Endothelial cell of umbilical vein (primary cell): ENCODE results near the gene CMTM2. TPM values are rescaled to one million over a fixed set of nuclear protein-coding genes. Genes with fewer than 3 reads are reported as not detected.

Source experiments
- BruUV-seq: library from RNA; stranded (reverse); fragments of 400-500 nt; replicated peaks from 2 replicates; lab custom pipeline; 2021; lab: Mats Ljungman, UMichigan
- CTCF ChIA-PET: fragments of 300-600, 350-600 bp; sonication (Branson Sonifier 250); formaldehyde crosslinking; loops from one replicate; lab custom pipeline; 2021; ENCODE audit warnings: antibody characterized with exemption, inconsistent platforms; lab: Charles Lee
- POLR2A ChIA-PET: fragments of 300-600, 350-600 bp; sonication (Branson Sonifier 250); formaldehyde crosslinking; loops from one replicate; lab custom pipeline; 2021; ENCODE audit warnings: antibody characterized with exemption, inconsistent platforms; lab: Charles Lee
- DNase-seq: peaks from one replicate; pipeline ENCODE4 v3.0.0-alpha.2; 2011; ENCODE audit warnings: low read depth, low spot score
- FAIRE-seq: peaks from 2 replicates; lab custom pipeline; 2011; peaks lifted over from hg19 to GRCh38; lab: Jason Lieb, UNC
- H2AFZ ChIP-seq: 2 replicates; pipeline ENCODE4 v1.6.0; 2012; ENCODE audit warnings: low read depth, low read length, control low read depth, inconsistent platforms
- H3K27ac ChIP-seq: 2 replicates; pipeline ENCODE4 v1.5.1; 2011; ENCODE audit warnings: low read depth, mild to moderate bottlenecking, control low read depth, low read length, moderate library complexity; ENCODE audit not compliant: insufficient read depth
- H3K27me3 ChIP-seq, 2 experiments: 2 replicates each; pipeline versions ENCODE4 v1.6.0 to v1.6.1; 2011; ENCODE audit warnings: low read length in 2 of 2, mixed read lengths in 1 of 2; ENCODE audit not compliant: control insufficient read depth in 2 of 2, insufficient read depth in 2 of 2
- H3K36me3 ChIP-seq, 2 experiments: 2 replicates in 1 of 2; 3 replicates in 1 of 2; pipeline ENCODE4 v1.5.1; 2011; ENCODE audit warnings: low read length in 2 of 2, mild to moderate bottlenecking in 1 of 2, moderate library complexity in 1 of 2; ENCODE audit not compliant: control insufficient read depth in 2 of 2, insufficient read depth in 2 of 2; ENCODE audit errors: extremely low read depth in 1 of 2
- H3K4me1 ChIP-seq: 3 replicates; pipeline ENCODE4 v1.5.1; 2011; ENCODE audit warnings: mild to moderate bottlenecking, low read length; ENCODE audit not compliant: control insufficient read depth, insufficient read depth; ENCODE audit errors: extremely low read depth
- H3K4me2 ChIP-seq: 2 replicates; pipeline ENCODE4 v1.6.1; 2011; ENCODE audit warnings: low read length, control low read depth, mixed read lengths; ENCODE audit not compliant: insufficient read depth
- H3K4me3 ChIP-seq, 3 experiments: fragments of 200-600 bp in 1 of 3; sonication (generic), shearing (Covaris generic) in 1 of 3; replicated peaks in 1 of 3; 2 replicates each; pipeline ENCODE4 v1.5.1; 2011 to 2016; ENCODE audit warnings: control low read depth in 3 of 3, low read length in 3 of 3, mild to moderate bottlenecking in 2 of 3, inconsistent platforms in 1 of 3, low read depth in 1 of 3, moderate library complexity in 1 of 3; ENCODE audit not compliant: insufficient read depth in 1 of 3
- H3K79me2 ChIP-seq: 2 replicates; pipeline ENCODE4 v1.6.0; 2012; ENCODE audit warnings: low read length, inconsistent platforms; ENCODE audit not compliant: control insufficient read depth, insufficient read depth
- H3K9ac ChIP-seq: replicated peaks from 2 replicates; pipeline ENCODE3; 2011; ENCODE audit warnings: low read length, control low read depth; ENCODE audit not compliant: insufficient read depth; ENCODE audit errors: extremely low read depth
- H3K9me1 ChIP-seq: replicated peaks from 3 replicates; pipeline ENCODE4 v1.6.0; 2011; ENCODE audit warnings: mild to moderate bottlenecking, low read length; ENCODE audit not compliant: control insufficient read depth, insufficient read depth; ENCODE audit errors: extremely low read depth
- H3K9me3 ChIP-seq: replicated peaks from 2 replicates; pipeline ENCODE4 v1.5.1; 2012; ENCODE audit warnings: low read length, inconsistent platforms; ENCODE audit not compliant: control insufficient read depth, insufficient read depth
- H4K20me1 ChIP-seq: replicated peaks from 2 replicates; pipeline ENCODE3; 2011; ENCODE audit warnings: mild to moderate bottlenecking, low read length; ENCODE audit not compliant: control insufficient read depth, insufficient read depth; ENCODE audit errors: extremely low read depth
- EZH2 ChIP-seq: IDR thresholded peaks from 2 replicates; pipeline ENCODE4 v1.6.1; 2012; ENCODE audit warnings: borderline replicate concordance, low read depth, mild to moderate bottlenecking, moderate library complexity, low read length, inconsistent platforms; ENCODE audit not compliant: severe bottlenecking
- FOS ChIP-seq: IDR thresholded peaks from 2 replicates; pipeline ENCODE4 v1.6.1; 2011; ENCODE audit warnings: mild to moderate bottlenecking, low read length, moderate library complexity, borderline replicate concordance; ENCODE audit not compliant: insufficient read depth
- GATA2 ChIP-seq: IDR thresholded peaks from 2 replicates; pipeline ENCODE4 v1.7.0; 2011; ENCODE audit warnings: low read depth, mild to moderate bottlenecking, moderate library complexity, mixed read lengths, low read length; ENCODE audit not compliant: insufficient read length, insufficient read depth
- MYC ChIP-seq: IDR thresholded peaks from one replicate; pipeline ENCODE4 v1.6.1; 2011; ENCODE audit warnings: mild to moderate bottlenecking, low read depth, low read length
- POLR2A ChIP-seq: IDR thresholded peaks from 2 replicates; pipeline ENCODE4 v1.6.1; 2012; ENCODE audit warnings: low read depth, mild to moderate bottlenecking, control low read depth, low read length
- dilution Hi-C: fragments of 300-500 bp; cut with MboI; formaldehyde crosslinking; loops from one replicate; pipeline ENCODE4 v1.15.0; 2019; ENCODE audit warnings: low sequenced_read_pairs; ENCODE audit not compliant: extremely low pct_ligation_motif_present
- intact Hi-C: fragments of 100-400 bp; cut with micrococcal nuclease; formaldehyde crosslinking; loops from one replicate; pipeline ENCODE4 v1.10.0; 2022
- polyA plus RNA-seq, 4 experiments: library from polyadenylated mRNA; depleted of rRNA in 3 of 4; stranded (reverse) in 3 of 4; unstranded in 1 of 4; fragments of >200 nt; gene quantifications; 2 replicates each; pipeline versions ENCODE4 v1.2.1 to v1.2.3, GENCODE V29; 2011 to 2012; ENCODE audit warnings: missing spikeins in 1 of 4
- total RNA-seq: library from RNA; stranded (reverse); gene quantifications from 2 replicates; pipeline ENCODE4 v1.2.3, GENCODE V29; 2021
- TF ChIP-seq, protein P1 (sequence below): IDR thresholded peaks from 2 replicates; pipeline ENCODE4 v1.6.1; 2011; ENCODE audit not compliant: insufficient read depth, insufficient read length
- TF ChIP-seq, protein P2 (sequence below), 2 donors: IDR thresholded peaks; 1 replicate in 1 of 2; 2 replicates in 1 of 2; pipeline ENCODE4 v1.5.1; 2011; ENCODE audit warnings: low read length in 2 of 2, mild to moderate bottlenecking in 2 of 2, moderate library complexity in 2 of 2, control low read depth in 1 of 2, inconsistent platforms in 1 of 2, low read depth in 1 of 2; ENCODE audit not compliant: insufficient read depth in 1 of 2; ENCODE audit errors: extremely low read depth in 1 of 2

Gene CMTM2
- total and polyA plus RNA-seq, 2 donors (not counting 3 experiments of a cell fraction or from before 2014, with no cell fraction given) = not detected

DNA sequence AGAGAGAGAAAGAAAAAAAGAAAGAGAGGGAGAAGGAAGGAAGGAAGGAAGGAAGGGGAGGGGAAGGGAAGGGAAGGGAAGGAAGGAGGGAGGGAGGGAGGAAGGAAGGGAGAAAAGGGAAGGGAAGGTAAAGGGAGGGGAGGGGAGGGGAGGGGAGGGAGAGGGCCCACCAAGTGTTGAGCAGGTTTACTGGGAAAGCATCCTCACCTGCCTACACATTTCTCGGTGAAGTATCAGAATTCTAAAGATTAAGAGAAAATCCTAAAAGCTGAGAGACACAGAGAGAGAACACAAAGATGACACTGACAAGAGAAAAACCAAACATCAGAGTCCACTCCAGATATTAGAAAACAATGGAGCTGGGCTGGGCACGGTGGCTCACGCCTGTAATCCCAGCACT is 13.0 kb downstream of the CMTM2 start:
- no peaks in the 10 kb centered on the region for H3K9me3 ChIP-seq
- H3K79me2 ChIP-seq = no peaks in the 10 kb centered on the region
- CTCF ChIA-PET = interaction anchor here (1.1 kb wide), 1 partner anchor 77 kb away, joined by 4 read pairs; no protein-coding TSS in a partner anchor
- peaks cover 0 to 6% of the 10 kb centered on the region in 2 experiments for H3K27me3 ChIP-seq
- H3K4me1 ChIP-seq = no peaks in the 10 kb centered on the region
- H2AFZ ChIP-seq = no peak overlapping the region
- no peak overlapping the region for H3K27ac ChIP-seq
- H3K4me3 ChIP-seq = no peak overlapping the region
- BruUV-seq = no TSS peak
- FAIRE-seq = no peak
- H4K20me1 ChIP-seq = no peaks in the 10 kb centered on the region
- dilution Hi-C loops = no loop called here
- POLR2A ChIA-PET = no interaction called here
- H3K9me1 ChIP-seq = no peaks in the 10 kb centered on the region
- no peaks in the 10 kb centered on the region for H3K36me3 ChIP-seq
- no peak overlapping the region for H3K9ac ChIP-seq
- intact Hi-C loops = no loop called here
- no peak for TF ChIP-seq FOS
- TF ChIP-seq EZH2 = no peak
- no peak for TF ChIP-seq POLR2A
- TF ChIP-seq, protein P1, sequence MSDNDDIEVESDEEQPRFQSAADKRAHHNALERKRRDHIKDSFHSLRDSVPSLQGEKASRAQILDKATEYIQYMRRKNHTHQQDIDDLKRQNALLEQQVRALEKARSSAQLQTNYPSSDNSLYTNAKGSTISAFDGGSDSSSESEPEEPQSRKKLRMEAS = no peak
- TF ChIP-seq, protein P2, sequence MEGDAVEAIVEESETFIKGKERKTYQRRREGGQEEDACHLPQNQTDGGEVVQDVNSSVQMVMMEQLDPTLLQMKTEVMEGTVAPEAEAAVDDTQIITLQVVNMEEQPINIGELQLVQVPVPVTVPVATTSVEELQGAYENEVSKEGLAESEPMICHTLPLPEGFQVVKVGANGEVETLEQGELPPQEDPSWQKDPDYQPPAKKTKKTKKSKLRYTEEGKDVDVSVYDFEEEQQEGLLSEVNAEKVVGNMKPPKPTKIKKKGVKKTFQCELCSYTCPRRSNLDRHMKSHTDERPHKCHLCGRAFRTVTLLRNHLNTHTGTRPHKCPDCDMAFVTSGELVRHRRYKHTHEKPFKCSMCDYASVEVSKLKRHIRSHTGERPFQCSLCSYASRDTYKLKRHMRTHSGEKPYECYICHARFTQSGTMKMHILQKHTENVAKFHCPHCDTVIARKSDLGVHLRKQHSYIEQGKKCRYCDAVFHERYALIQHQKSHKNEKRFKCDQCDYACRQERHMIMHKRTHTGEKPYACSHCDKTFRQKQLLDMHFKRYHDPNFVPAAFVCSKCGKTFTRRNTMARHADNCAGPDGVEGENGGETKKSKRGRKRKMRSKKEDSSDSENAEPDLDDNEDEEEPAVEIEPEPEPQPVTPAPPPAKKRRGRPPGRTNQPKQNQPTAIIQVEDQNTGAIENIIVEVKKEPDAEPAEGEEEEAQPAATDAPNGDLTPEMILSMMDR (IDR thresholded peaks at IDR 0.05; ENCODE audit: extremely low read depth in 1 of 2, insufficient read depth in 1 of 2, low read depth in 1 of 2, low read length in 2 of 2) = no peak
- TF ChIP-seq MYC = no peak
- no peak for TF ChIP-seq GATA2
- no peak for DNase-seq
- H3K4me2 ChIP-seq = no peak overlapping the region
